Neutrophil (primary cell): ENCODE results near the gene ZNF777.
"Not testable (repeated sequence)": the region's sequence is repeated elsewhere in the genome, so short reads cannot be mapped to it uniquely, and the experiment has no call there.

ENCODE experiments used
- H3K27ac ChIP-seq: fragments of 200-600 bp; sonication (generic); 2 replicates; pipeline ENCODE4 v1.5.1; 2016; ENCODE audit warnings: mild to moderate bottlenecking, moderate library complexity
- H3K27me3 ChIP-seq: fragments of 200-600 bp; sonication (generic); 2 replicates; pipeline ENCODE4 v1.6.0; 2016; ENCODE audit warnings: mild to moderate bottlenecking
- H3K36me3 ChIP-seq: fragments of 200-600 bp; sonication (generic); 2 replicates; pipeline ENCODE4 v1.5.1; 2017
- H3K4me1 ChIP-seq, 2 experiments: fragments of 200-600 bp in 1 of 2; sonication (generic) in 1 of 2; 1 replicate in 1 of 2; 2 replicates in 1 of 2; pipeline versions ENCODE4 v1.5.1 to v1.6.1; 2013 to 2016; ENCODE audit warnings: low read depth in 1 of 2, low read length in 1 of 2, mild to moderate bottlenecking in 1 of 2, moderate library complexity in 1 of 2; ENCODE audit not compliant: control insufficient read depth in 1 of 2, insufficient read depth in 1 of 2
- H3K4me3 ChIP-seq, 2 experiments: fragments of 200-600 bp in 1 of 2; sonication (generic) in 1 of 2; 1 replicate in 1 of 2; 2 replicates in 1 of 2; pipeline ENCODE4 v1.5.1; 2013 to 2016; ENCODE audit warnings: low read depth in 1 of 2, low read length in 1 of 2, mild to moderate bottlenecking in 1 of 2, moderate library complexity in 1 of 2
- H3K9me3 ChIP-seq: fragments of 200-600 bp; sonication (generic); 2 replicates; pipeline ENCODE4 v1.5.1; 2016
- TF ChIP-seq, protein P1 (sequence below): fragments of 200-600 bp; sonication (generic); IDR thresholded peaks from 2 replicates; pipeline ENCODE4 v1.5.1; 2016; ENCODE audit warnings: antibody characterized with exemption

Gene ZNF777

DNA sequence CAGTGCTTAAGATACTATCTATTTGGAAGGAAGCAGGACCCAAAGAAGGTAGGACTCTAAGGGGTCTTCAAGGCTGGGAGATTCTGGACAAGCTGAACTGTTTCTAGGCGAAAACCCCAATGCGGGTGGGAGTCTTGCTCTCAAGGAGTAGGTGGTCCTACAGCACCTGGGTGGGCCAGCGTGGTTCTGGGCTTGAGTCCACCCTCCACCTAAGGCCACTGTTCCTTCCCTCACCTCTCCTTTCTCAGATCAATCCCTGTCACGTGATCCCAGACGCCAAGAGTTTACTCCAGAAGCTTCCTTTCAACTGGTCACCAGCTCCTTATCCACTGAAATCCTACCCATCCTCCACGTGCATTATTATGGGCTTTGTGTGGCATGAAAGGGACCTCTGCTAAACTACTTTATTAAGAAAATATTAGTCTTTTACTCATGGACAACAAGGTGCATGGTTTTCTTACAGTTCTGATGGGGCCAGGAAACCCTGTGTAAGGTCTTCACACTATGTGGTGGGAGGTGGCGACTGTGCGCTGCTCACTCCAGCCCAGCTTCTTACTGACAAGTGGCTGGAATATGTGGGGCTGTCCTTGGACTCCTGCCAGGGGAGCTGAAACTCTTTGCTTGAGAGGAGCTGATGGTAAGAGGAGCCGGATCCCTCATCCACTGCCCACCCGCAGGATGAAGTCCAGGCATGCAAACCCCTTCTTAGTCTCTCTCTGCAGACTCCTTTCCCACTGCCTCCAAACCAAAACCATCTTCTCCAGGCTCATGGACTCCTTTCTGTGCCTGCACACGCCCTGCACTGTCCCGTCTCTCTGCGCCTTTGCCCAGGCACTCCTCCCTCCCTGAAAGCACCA lies 35.2 kb upstream of the ZNF777 start:
- Histone ChIP-seq H3K27ac (peak overlapping the region; percentile 96), H3K4me3 (peak overlapping the region; percentile 89 to 91), H3K36me3 (peaks cover 34% of the 10 kb centered on the region)

DNA sequence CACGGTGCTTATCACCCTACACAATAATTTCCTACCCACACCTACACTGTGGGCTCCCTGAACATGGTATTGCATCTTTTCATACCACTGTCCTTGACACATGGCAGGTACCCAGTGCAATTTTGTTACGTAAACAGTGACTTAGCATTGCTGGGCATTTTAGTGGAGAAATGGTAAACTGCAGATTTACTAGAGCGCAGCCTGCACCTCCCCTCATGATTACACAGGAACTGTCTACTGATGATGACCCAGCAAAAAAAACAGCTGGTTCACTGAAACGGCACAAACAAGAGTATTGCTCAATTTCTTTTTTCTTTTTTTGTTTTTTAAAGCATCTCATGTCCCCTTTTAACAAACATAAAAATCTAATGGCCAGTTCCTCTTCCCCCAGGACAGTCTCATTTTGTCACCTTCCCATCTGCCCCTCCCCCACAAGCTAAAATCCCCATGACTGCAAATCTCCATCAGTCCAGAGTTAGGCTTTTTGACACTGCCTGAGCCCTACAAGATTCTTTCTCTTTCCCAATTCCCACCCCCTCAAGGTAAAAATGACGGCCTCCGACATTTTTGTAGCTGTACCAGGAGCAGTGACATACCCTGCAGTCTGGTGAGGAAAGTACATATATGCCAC lies 34.0 kb upstream of the ZNF777 start:
- peaks cover 9% of the 10 kb centered on the region for H3K27me3 ChIP-seq
- TF ChIP-seq, protein P1, sequence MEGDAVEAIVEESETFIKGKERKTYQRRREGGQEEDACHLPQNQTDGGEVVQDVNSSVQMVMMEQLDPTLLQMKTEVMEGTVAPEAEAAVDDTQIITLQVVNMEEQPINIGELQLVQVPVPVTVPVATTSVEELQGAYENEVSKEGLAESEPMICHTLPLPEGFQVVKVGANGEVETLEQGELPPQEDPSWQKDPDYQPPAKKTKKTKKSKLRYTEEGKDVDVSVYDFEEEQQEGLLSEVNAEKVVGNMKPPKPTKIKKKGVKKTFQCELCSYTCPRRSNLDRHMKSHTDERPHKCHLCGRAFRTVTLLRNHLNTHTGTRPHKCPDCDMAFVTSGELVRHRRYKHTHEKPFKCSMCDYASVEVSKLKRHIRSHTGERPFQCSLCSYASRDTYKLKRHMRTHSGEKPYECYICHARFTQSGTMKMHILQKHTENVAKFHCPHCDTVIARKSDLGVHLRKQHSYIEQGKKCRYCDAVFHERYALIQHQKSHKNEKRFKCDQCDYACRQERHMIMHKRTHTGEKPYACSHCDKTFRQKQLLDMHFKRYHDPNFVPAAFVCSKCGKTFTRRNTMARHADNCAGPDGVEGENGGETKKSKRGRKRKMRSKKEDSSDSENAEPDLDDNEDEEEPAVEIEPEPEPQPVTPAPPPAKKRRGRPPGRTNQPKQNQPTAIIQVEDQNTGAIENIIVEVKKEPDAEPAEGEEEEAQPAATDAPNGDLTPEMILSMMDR: peak; percentile 78
- H3K4me1 ChIP-seq: peaks cover 31 to 38% of the 10 kb centered on the region in 2 experiments
- H3K36me3 ChIP-seq: peaks cover 45% of the 10 kb centered on the region
- peak overlapping the region; percentile 96 for H3K27ac ChIP-seq
- peak overlapping the region; percentile 89 to 91 for H3K4me3 ChIP-seq
- H3K9me3 ChIP-seq: no peaks in the 10 kb centered on the region

More for the DNA sequence above, 35.2 kb upstream of the ZNF777 start:
- no peaks in the 10 kb centered on the region for H3K9me3 ChIP-seq
- TF ChIP-seq, protein P1: no peak
- H3K4me1 ChIP-seq: peaks cover 31 to 38% of the 10 kb centered on the region in 2 experiments
- H3K27me3 ChIP-seq: peaks cover 9% of the 10 kb centered on the region

DNA sequence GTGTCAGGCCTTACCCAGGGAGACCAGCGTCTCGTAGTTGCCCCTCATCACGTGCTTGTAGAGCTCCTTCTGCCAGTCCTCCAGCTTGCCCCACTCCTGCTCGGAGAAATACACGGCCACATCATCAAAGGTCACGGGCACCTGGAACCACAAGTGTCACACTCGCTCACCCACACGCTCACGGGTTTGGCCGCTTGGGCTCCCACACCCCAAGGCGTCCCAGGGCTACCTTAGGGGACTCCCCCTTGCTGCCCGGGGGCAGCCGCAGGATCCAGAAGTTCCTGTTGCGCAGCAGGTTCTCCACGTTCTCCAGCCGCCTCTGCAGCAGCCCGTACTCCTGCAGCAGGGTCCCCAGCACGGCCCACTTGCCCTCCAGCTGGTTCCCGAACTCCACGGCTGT lies 33.1 kb upstream of the ZNF777 start:
- H3K9me3 ChIP-seq, H3K27me3 ChIP-seq: not testable (repeated sequence)
- peaks cover 54% of the 10 kb centered on the region for H3K36me3 ChIP-seq

DNA sequence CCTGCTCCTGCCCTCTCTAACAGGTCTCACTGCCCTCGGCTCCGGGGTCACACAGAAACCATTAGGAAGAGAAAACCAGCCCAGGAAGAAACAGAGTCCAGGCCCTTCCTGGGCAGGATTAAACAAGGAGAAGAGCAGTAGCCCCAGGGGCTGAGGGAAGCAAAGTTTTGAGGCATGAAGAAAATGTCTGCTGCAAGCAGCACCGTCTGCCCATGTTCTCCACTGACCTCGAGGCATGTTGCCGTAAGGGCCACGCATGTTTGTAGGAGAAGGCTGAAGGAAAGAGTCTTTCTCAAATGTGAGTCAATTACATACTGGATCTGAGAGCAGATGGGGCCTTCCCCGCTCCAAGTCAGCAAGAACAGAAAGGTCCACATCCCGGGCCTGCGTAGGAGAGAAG lies 32.5 kb upstream of the ZNF777 start:
- Histone ChIP-seq H3K4me1 (peaks cover 31 to 37% of the 10 kb centered on the region in 2 experiments), H3K27me3 (no peaks in the 10 kb centered on the region), H3K27ac (peak overlapping the region; percentile 96), H3K4me3 (no peak overlapping the region), H3K36me3 (peaks cover 60% of the 10 kb centered on the region), H3K9me3 (no peaks in the 10 kb centered on the region)
- TF ChIP-seq, protein P1: no peak

More for the DNA sequence above, 33.1 kb upstream of the ZNF777 start:
- H3K4me3 ChIP-seq: peak overlapping the region in 1 of 2 experiments; percentile 91
- H3K4me1 ChIP-seq: peaks cover 31 to 38% of the 10 kb centered on the region in 2 experiments
- H3K27ac ChIP-seq: peak overlapping the region; percentile 96

DNA sequence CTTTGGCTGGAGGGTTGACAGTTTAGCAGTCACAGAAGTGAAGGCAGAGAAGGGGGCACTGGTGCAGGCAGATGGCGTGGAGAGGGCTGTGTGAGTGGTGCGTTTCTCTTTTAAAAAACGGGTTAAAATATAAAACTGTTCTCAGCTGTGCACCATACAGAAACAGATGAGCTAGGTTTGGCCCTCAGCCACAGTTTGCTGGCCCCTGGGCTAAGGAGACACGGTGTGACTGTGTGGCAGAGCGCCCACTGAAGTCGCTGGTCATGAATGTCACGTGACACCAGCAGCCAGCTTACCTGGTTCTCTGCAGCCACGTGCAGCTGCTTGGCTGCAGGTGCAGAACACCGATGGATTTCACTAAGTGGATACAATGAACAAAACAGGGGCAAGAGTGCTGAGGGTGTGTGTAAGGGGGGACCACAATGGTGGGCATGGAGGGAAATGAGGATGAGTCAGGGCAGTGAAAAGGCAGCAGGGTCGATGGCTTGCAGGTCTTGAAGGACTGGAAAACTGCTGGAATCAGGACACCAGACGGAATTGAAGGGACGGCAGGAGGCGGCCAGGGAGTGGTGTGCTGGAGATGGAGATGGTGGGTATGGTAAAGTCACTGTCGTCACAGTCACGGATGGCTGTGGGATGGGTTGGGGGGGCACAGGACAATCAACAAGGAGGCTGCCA lies 29.4 kb upstream of the ZNF777 start:
- Histone ChIP-seq H3K27ac (no peak overlapping the region), H3K27me3 (no peaks in the 10 kb centered on the region), H3K9me3 (no peaks in the 10 kb centered on the region), H3K4me1 (peaks cover 15% of the 10 kb centered on the region in 2 experiments), H3K36me3 (peaks cover 82% of the 10 kb centered on the region), H3K4me3 (no peak overlapping the region)
- TF ChIP-seq, protein P1: no peak
